22Rv1 (cell line): ENCODE data around the gene MKNK2.

Experiments used
- H3K27ac ChIP-seq: fragments of 450-650 bp; 2 replicates; pipeline ENCODE4 v1.5.1; 2017
- ZFX ChIP-seq: fragments of 450-650 bp; IDR thresholded peaks from 2 replicates; pipeline ENCODE4 v1.6.1; 2017; ENCODE audit warnings: antibody characterized with exemption, borderline replicate concordance
- TF ChIP-seq, protein P1 (sequence below): fragments of 450-650 bp; IDR thresholded peaks from 2 replicates; pipeline ENCODE4 v1.5.1; 2017; ENCODE audit warnings: mild to moderate bottlenecking

MKNK2 gene

DNA sequence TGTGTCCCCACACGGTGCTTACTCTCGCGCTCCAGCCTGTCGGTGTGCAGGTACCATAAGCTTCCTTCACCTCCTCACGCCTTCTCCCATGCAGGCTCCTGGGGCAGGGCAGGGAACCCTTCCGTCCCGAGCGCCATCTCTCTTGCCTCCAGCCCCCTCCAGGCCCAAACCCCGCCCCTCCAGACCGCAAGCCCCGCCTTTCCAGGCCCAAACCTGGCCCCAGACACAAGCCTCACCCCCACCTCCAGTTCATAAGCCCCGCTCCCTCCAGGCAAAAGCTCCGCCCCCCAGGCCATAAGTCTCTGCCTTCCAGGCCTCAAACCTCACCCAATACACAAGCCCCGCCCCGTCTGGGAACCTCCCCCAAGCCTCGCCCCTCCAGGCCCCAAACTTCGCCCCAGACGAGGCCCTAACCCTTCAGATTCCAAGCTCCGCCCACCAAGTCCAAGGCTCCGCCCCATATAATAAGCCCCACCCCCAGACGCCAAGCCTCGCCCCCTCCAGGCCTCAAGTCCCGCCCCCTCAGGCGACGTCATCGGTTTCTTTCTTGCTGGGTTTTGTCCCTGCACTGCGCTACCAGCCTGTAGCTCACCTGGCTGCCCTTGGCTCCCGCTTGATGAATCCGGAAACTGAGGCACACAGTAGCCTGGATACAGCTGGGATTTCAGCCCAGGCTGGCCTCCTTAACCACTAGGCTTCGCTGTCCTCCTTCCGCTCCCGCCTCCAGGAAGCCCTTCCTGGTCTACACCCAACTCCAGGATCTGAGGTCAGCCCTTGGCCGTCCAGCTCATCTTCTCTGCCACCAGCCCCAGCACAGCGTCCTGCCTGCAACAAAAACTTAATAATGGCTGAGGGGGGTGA lies 16.1 kb downstream of the MKNK2 start:
- H3K27ac ChIP-seq = peak overlapping the region; percentile 88
- TF ChIP-seq ZFX = no peak
- TF ChIP-seq, protein P1, sequence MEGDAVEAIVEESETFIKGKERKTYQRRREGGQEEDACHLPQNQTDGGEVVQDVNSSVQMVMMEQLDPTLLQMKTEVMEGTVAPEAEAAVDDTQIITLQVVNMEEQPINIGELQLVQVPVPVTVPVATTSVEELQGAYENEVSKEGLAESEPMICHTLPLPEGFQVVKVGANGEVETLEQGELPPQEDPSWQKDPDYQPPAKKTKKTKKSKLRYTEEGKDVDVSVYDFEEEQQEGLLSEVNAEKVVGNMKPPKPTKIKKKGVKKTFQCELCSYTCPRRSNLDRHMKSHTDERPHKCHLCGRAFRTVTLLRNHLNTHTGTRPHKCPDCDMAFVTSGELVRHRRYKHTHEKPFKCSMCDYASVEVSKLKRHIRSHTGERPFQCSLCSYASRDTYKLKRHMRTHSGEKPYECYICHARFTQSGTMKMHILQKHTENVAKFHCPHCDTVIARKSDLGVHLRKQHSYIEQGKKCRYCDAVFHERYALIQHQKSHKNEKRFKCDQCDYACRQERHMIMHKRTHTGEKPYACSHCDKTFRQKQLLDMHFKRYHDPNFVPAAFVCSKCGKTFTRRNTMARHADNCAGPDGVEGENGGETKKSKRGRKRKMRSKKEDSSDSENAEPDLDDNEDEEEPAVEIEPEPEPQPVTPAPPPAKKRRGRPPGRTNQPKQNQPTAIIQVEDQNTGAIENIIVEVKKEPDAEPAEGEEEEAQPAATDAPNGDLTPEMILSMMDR = no peak

DNA sequence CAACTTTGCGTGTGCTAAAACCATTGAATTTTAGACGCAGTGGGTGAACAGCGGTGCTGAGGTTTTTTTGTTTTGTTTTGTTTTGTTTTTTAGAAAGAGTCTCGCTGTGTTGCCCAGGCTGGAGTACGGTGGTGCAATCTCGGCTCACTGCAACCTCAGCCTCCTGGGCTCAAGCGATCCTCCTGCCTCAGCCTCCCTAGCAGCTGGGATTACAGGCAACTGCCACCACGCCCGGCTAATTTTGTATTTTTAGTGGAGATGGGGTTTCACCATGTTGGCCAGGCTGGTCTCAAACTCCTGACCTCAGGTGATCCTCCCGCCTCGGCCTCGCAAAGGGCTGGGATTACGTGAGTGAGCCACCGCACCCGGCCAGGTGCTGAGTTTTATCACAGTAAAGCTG lies 16.8 kb downstream of the MKNK2 start:
- H3K27ac ChIP-seq = peak overlapping the region; percentile 88

DNA sequence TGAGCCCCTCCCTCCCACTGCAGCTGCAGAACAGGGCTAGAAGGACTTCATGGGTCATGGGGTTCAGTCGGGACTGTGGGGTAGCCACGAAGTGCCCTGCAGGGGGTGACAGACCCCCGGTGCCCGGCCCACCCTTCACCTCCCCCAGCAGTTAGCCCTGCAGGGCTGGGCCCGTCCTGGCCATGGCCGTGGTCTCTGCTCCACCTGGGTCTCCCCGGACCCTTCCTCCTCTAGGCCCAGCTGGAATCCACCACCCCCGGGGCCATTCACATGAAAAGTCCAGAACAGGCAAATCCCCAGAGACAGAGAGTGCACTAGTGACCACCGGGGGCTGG lies 17.3 kb downstream of the MKNK2 start:
- TF ChIP-seq, protein P1 = no peak
- no peak for TF ChIP-seq ZFX
- peak overlapping the region; percentile 88 for H3K27ac ChIP-seq

DNA sequence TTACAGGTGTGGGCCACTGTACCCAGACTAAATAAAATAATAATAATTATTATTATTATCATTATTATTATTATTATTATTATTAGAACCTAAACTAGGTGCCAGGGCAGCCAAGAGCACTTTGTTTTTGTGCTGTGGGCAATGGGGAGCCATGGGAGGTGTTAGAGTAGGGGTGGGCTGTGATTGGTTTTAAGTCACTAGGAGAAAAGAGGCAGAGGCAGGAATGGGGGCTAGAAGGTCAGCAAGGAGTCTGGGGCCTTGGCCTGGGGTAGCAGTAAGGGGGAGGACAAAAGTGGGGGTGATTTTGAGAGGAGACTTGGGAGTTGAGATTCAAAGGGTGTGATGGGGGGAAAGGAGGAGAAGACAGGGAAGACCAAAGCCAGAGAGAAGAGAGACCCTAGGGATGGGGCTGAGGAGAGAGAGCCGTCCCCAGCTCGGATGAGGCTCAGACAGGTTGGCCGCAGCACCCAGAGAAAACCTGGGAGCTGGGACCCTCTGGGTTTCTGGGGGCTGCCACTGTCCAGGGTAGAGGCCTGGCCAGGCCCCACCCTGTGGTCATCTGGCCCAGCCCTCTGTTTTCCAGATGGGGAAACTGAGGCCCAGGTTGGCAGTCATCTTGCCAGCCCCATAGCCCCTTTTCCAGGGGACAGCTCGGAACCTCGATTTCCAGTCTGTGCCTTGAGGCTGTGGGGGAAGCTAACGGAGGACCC lies 17.8 kb downstream of the MKNK2 start:
- peak overlapping the region; percentile 88 for H3K27ac ChIP-seq
- TF ChIP-seq ZFX = no peak
- TF ChIP-seq, protein P1 = no peak

DNA sequence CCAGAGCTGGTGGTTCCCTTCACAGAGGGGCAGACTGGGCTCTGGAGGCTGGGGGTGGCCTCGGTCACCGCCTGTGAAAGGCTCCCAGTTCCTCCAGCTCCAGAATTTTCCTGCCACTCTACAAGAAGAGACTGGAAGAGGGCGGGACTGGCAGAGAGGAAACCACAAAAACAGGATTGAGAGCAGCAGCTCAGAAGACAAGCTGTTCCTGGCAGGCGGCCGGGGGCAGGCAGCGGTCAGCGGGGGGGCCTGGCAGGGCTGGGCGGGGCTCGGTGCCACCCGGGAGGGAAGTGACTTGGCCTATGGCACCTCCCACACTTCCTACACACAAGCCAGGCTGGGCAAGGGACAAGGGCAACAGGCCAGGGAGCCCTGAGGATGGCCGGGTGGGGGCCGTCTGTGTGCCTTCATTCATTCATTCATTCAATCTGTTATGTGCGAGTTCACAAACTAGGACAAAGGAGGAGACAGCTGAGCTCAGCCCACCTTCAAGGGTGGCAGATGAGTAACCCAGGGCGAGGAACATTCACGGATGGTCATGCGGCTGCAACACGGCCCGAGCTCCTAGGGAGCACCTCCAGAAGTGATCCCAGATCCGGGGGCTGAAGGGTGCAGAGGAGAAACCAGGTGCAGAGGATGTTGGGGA lies 18.6 kb downstream of the MKNK2 start:
- H3K27ac ChIP-seq = peak overlapping the region; percentile 78
- no peak for TF ChIP-seq ZFX
- TF ChIP-seq, protein P1 = no peak

DNA sequence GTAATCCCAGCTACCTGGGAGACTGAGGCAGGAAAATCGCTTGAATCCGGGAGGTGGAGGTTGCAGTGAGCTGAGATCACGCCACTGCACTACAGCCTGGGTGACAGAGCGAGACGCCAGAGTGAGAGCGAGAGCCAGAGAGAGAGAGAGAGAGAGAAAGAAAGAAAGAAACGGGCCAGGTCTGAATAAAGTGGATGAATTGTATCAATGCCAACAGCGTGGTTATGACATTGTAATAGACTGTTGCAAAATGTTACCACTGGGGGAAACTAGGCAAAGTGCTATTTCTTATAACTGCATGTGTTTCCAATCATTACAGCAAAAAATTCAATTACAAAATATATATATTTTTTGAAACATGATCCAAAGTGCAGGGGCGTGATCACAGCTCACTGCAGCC lies 23.7 kb downstream of the MKNK2 start:
- TF ChIP-seq, protein P1 = no peak
- H3K27ac ChIP-seq = no peak overlapping the region

DNA sequence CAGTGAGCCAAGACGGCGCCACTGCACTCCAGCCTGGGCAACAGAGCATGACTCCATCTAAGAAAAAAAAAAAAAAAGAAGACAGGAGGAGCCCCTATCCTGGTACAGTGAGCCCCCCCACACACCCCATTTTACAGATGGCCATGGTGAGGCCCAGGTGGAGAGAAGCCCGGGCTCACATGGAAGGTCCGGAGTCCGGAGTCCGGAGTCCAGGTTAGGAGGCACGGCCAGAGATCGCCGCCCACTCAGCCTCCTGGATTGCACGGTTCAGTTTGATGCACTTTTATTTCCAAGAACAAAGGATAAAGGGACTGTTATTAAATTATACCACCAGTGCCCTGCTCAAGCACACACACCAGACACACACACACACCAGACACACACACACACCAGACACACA lies 24.3 kb downstream of the MKNK2 start:
- no peak for TF ChIP-seq ZFX
- TF ChIP-seq, protein P1 = no peak
- no peak overlapping the region for H3K27ac ChIP-seq
